Vagina (tissue), 2 donors: ENCODE data around the gene GMNN. TPM values are rescaled to one million over a fixed set of nuclear protein-coding genes. Genes with fewer than 3 reads are reported as not detected.

Source experiments
- DNase-seq, 2 donors: peaks; one replicate each; pipeline ENCODE4 v3.0.0-alpha.2; 2017; ENCODE audit errors: extremely low spot score in 2 of 2
- H3K27ac ChIP-seq: fragments of 200-600 bp; sonication (generic); one replicate; pipeline ENCODE4 v1.5.1; 2019
- H3K27me3 ChIP-seq: fragments of 200-600 bp; sonication (generic); one replicate; pipeline ENCODE4 v1.5.1; 2019
- H3K36me3 ChIP-seq, 2 donors: fragments of 200-600 bp; sonication (generic); one replicate each; pipeline ENCODE4 v1.5.1; 2017 to 2019
- H3K4me1 ChIP-seq: fragments of 200-600 bp; sonication (generic); one replicate; pipeline ENCODE4 v1.5.1; 2019
- H3K4me3 ChIP-seq, 2 donors: fragments of 200-600 bp; sonication (generic); 1 replicate in 1 of 2; 2 replicates in 1 of 2; pipeline ENCODE4 v1.5.1; 2016 to 2019
- H3K9me3 ChIP-seq: fragments of 200-600 bp; sonication (generic); one replicate; pipeline ENCODE4 v1.5.1; 2019
- POLR2A ChIP-seq, 2 donors: fragments of 450-650 bp; IDR thresholded peaks; one replicate each; pipeline ENCODE4 v1.6.1; 2017; ENCODE audit warnings: antibody characterized with exemption in 2 of 2, mild to moderate bottlenecking in 2 of 2, moderate library complexity in 2 of 2
- POLR2AphosphoS5 ChIP-seq, 2 donors: sonication (generic); formaldehyde crosslinking; IDR thresholded peaks; one replicate each; pipeline ENCODE4 v1.9.0; 2017; ENCODE audit warnings: antibody characterized with exemption in 2 of 2, mild to moderate bottlenecking in 2 of 2, low read depth in 1 of 2; ENCODE audit not compliant: insufficient read depth in 1 of 2
- intact Hi-C: fragments of 100-400 bp; cut with DNase I; formaldehyde crosslinking; loops from one replicate; pipeline ENCODE4 v1.15.1; 2023
- total RNA-seq: library from RNA; depleted of rRNA; stranded (reverse); fragments of >200 nt; gene quantifications from one replicate; pipeline ENCODE4 v1.2.3, GENCODE V29; 2016
- TF ChIP-seq, protein P1 (sequence below), 3 experiments: fragments of 450-650 bp in 2 of 3; fragments of 200-600 bp in 1 of 3; sonication (generic) in 1 of 3; IDR thresholded peaks; one replicate each; pipeline ENCODE4 v1.5.1; 2017 to 2019; ENCODE audit warnings: antibody characterized with exemption in 3 of 3, mild to moderate bottlenecking in 2 of 3, moderate library complexity in 2 of 3

GMNN gene
- total RNA-seq, 1 donor from 2014 or later, result 13.5 TPM

DNA sequence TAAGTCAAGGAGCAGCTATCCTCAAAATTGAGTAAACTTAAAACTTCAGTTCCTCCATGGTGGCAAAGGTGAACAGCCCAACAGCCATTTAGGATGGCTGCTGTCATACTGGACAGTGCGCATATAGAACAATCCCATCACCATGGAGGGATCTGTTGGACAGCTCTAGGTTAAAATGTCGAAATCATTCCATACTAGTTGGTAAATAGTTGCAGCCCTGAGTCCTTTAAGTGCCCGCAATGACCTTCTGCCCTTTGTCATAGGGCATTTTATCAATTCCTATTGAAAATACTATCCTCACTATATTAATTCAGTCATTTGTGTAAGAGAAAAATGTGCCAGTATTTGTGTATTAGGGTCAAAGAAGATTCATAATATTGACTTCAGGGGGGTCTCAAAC lies 32.8 kb downstream of the GMNN start:
- H3K27ac ChIP-seq, result no peak overlapping the region
- DNase-seq, result no peak
- H3K9me3 ChIP-seq, result no peaks in the 10 kb centered on the region
- intact Hi-C loops, result no loop called here
- peaks cover 0 to 25% of the 10 kb centered on the region in 2 donors for H3K36me3 ChIP-seq
- H3K27me3 ChIP-seq, result no peaks in the 10 kb centered on the region
- TF ChIP-seq, protein P1, sequence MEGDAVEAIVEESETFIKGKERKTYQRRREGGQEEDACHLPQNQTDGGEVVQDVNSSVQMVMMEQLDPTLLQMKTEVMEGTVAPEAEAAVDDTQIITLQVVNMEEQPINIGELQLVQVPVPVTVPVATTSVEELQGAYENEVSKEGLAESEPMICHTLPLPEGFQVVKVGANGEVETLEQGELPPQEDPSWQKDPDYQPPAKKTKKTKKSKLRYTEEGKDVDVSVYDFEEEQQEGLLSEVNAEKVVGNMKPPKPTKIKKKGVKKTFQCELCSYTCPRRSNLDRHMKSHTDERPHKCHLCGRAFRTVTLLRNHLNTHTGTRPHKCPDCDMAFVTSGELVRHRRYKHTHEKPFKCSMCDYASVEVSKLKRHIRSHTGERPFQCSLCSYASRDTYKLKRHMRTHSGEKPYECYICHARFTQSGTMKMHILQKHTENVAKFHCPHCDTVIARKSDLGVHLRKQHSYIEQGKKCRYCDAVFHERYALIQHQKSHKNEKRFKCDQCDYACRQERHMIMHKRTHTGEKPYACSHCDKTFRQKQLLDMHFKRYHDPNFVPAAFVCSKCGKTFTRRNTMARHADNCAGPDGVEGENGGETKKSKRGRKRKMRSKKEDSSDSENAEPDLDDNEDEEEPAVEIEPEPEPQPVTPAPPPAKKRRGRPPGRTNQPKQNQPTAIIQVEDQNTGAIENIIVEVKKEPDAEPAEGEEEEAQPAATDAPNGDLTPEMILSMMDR (IDR thresholded peaks at IDR 0.05), result no peak
- H3K4me3 ChIP-seq, result no peak overlapping the region
- H3K4me1 ChIP-seq, result no peaks in the 10 kb centered on the region

DNA sequence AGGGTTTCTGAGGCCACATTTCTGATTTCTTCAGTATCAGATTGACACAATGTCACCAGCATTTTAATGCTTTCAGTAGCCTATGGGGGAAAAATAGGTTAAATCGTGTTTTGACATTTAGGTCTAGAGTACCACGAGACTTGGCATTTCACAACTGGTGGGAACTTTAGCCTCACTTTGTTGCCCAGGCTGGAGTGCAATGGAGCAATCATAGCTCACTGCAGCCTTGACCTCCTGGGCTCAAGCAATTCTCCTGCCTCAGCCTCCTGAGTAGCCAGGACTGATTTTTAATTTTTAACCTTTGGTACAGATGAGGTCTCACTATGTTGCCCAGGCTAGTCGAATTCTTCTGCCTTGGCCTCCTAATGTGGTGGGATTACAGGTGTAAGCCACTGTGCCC lies 35.0 kb downstream of the GMNN start:
- TF ChIP-seq POLR2A (IDR thresholded peaks at IDR 0.05) (no peak), POLR2AphosphoS5 (IDR thresholded peaks at IDR 0.05; ENCODE audit: insufficient read depth in 1 of 2, low read depth in 1 of 2) (no peak)
- TF ChIP-seq, protein P1 (IDR thresholded peaks at IDR 0.05), result no peak

DNA sequence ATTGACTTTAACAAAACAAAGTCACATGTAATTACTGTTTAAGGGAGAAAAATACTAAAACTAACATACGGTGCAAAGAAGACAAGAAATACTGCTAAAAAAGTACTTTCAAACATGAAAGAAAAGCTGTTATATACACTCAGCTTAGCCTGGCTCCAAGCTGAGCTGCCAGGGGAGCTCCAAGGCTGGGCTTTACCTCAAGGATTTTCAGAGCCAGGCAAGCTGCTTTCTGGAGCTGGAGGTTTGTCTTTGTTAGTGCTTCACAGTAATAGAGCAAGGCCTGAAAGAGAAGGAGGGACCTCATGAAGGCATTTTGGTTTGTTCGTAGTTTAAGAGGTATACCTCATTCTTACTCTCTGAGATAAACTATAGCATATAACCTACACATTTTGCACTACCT lies 43.6 kb downstream of the GMNN start:
- Histone ChIP-seq H3K4me1 (no peaks in the 10 kb centered on the region), H3K4me3 (no peak overlapping the region), H3K27me3 (no peaks in the 10 kb centered on the region), H3K36me3 (no peaks in the 10 kb centered on the region), H3K27ac (no peak overlapping the region), H3K9me3 (no peaks in the 10 kb centered on the region)
- intact Hi-C loops, result no loop called here
- DNase-seq, result no peak
- TF ChIP-seq, protein P1 (IDR thresholded peaks at IDR 0.05), result no peak
- TF ChIP-seq POLR2AphosphoS5 (IDR thresholded peaks at IDR 0.05; ENCODE audit: insufficient read depth in 1 of 2, low read depth in 1 of 2) (no peak), POLR2A (IDR thresholded peaks at IDR 0.05) (no peak)

More for the DNA sequence above, 35.0 kb downstream of the GMNN start:
- Histone ChIP-seq H3K4me1 (no peaks in the 10 kb centered on the region), H3K4me3 (no peak overlapping the region), H3K27ac (no peak overlapping the region), H3K9me3 (no peaks in the 10 kb centered on the region), H3K36me3 (peaks cover 0 to 25% of the 10 kb centered on the region in 2 donors), H3K27me3 (no peaks in the 10 kb centered on the region)
- intact Hi-C loops, result no loop called here
- no peak for DNase-seq

DNA sequence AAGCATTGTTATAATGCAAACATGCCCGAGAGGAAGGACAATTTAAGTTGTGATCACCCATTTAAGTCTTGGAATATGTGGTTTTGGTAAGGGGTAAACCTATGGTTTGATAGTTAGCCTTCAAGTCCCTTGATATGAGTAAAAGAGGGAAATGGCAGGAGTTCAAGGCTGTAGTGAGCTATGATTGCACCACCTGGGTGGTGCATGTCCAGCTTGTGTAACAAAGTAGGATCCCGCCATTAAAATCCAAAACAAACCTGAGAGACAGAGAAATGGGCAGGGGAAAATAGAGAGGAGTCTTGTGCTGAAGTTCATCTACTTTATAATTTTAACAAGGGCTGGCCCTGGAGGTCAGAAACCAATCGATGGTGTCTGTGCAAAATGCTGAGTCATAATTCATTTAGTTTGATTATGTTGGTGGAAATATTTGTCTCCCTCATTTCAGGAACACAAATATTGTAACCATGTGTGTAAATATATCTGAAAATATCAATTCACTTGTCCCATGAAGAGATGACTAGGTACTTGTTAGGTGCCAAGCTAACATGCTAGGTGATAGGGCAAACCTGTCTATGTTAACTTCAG lies 47.2 kb downstream of the GMNN start:
- intact Hi-C loops, result no loop called here
- no peak overlapping the region for H3K27ac ChIP-seq
- peaks cover 0 to 14% of the 10 kb centered on the region in 2 donors for H3K36me3 ChIP-seq
- TF ChIP-seq POLR2A (IDR thresholded peaks at IDR 0.05) (no peak), POLR2AphosphoS5 (IDR thresholded peaks at IDR 0.05; ENCODE audit: insufficient read depth in 1 of 2, low read depth in 1 of 2) (no peak)
- TF ChIP-seq, protein P1 (IDR thresholded peaks at IDR 0.05), result no peak
- no peak overlapping the region for H3K4me3 ChIP-seq
- DNase-seq, result no peak
- H3K4me1 ChIP-seq, result no peaks in the 10 kb centered on the region
- H3K27me3 ChIP-seq, result no peaks in the 10 kb centered on the region
- H3K9me3 ChIP-seq, result no peaks in the 10 kb centered on the region

DNA sequence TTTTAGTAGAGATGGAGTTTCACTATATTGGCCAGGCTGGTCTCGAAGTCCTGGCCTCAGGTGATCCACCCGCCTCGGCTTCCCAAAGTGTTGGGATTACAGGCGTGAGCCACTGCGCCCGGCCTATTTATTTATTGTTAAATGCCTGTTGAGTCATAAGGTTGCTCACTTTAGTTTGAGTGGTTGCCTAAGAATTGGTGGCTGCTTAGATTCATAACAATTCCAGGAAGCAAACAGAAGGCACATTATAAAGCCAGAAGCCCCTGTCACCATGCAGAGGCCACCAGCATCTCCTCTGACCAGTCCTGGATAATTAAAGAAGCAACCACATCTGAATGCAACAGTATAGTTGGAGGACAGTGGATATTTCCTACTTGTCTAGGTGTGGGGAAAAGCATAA lies 48.0 kb downstream of the GMNN start:
- no peak overlapping the region for H3K4me3 ChIP-seq
- H3K27me3 ChIP-seq, result no peaks in the 10 kb centered on the region
- H3K9me3 ChIP-seq, result no peaks in the 10 kb centered on the region
- intact Hi-C loops, result no loop called here
- DNase-seq, result no peak
- H3K27ac ChIP-seq, result no peak overlapping the region
- H3K36me3 ChIP-seq, result peaks cover 0 to 18% of the 10 kb centered on the region in 2 donors
- no peaks in the 10 kb centered on the region for H3K4me1 ChIP-seq
- TF ChIP-seq, protein P1 (IDR thresholded peaks at IDR 0.05), result no peak
- no peak for TF ChIP-seq POLR2A (IDR thresholded peaks at IDR 0.05)
- TF ChIP-seq POLR2AphosphoS5 (IDR thresholded peaks at IDR 0.05; ENCODE audit: insufficient read depth in 1 of 2, low read depth in 1 of 2), result no peak
